GM06990 (cell line): ENCODE results near the gene ISL2.
A peak's percentile ranks its signal among the peaks of the same experiment; 100 is the strongest.

Experiments used
- DNase-seq: peaks from one replicate; pipeline ENCODE4 v3.0.0-alpha.2; 2011; ENCODE audit not compliant: insufficient read length; ENCODE audit errors: extremely low read depth
- H3K27me3 ChIP-seq: replicated peaks from 2 replicates; pipeline ENCODE4 v1.6.0; 2011; ENCODE audit warnings: low read length; ENCODE audit not compliant: control insufficient read depth, insufficient read depth
- H3K36me3 ChIP-seq: 2 replicates; pipeline ENCODE4 v1.5.1; 2011; ENCODE audit warnings: low read length; ENCODE audit not compliant: control insufficient read depth, insufficient read depth
- H3K4me3 ChIP-seq: replicated peaks from 2 replicates; pipeline ENCODE4 v1.5.1; 2011; ENCODE audit warnings: low read depth, mild to moderate bottlenecking, control low read depth, low read length
- CTCF ChIP-seq: IDR thresholded peaks from 2 replicates; pipeline ENCODE4 v1.5.1; 2011; ENCODE audit warnings: low read length, control low read depth, mild to moderate bottlenecking, inconsistent platforms; ENCODE audit not compliant: insufficient read depth, poor library complexity, severe bottlenecking

Gene ISL2

GRCh38 chr15:76298986-76299385, 37.6 kb upstream of the ISL2 start:
- Histone ChIP-seq H3K36me3 (no peaks in the 10 kb centered on the region), H3K27me3 (no peaks in the 10 kb centered on the region), H3K4me3 (no peak overlapping the region)
- DNase-seq = no peak
- no peak for TF ChIP-seq CTCF

GRCh38 chr15:76299786-76300185, 36.8 kb upstream of the ISL2 start:
- Histone ChIP-seq H3K36me3 (no peaks in the 10 kb centered on the region), H3K4me3 (no peak overlapping the region), H3K27me3 (no peaks in the 10 kb centered on the region)
- no peak for DNase-seq
- no peak for TF ChIP-seq CTCF

GRCh38 chr15:76303909-76304308, 32.7 kb upstream of the ISL2 start:
- H3K4me3 ChIP-seq = no peak overlapping the region

GRCh38 chr15:76309601-76310330, 26.8 kb upstream of the ISL2 start:
- Histone ChIP-seq H3K36me3 (no peaks in the 10 kb centered on the region), H3K4me3 (peak overlapping the region; percentile 96), H3K27me3 (no peaks in the 10 kb centered on the region)
- TF ChIP-seq CTCF = no peak
- DNase-seq = no peak

More at GRCh38 chr15:76303909-76304308, 32.7 kb upstream of the ISL2 start:
- no peak for DNase-seq
- H3K36me3 ChIP-seq = no peaks in the 10 kb centered on the region
- TF ChIP-seq CTCF = no peak
- no peaks in the 10 kb centered on the region for H3K27me3 ChIP-seq

- DNase-seq = no peak
- TF ChIP-seq CTCF = no peak
- Histone ChIP-seq H3K36me3 (no peaks in the 10 kb centered on the region), H3K27me3 (no peaks in the 10 kb centered on the region), H3K4me3 (peak overlapping the region; percentile 96)
Observed at GRCh38 chr15:76310475-76311099, 26.0 kb upstream of the ISL2 start.
